Measurements from ENCODE around the gene KRT76.

DNA sequence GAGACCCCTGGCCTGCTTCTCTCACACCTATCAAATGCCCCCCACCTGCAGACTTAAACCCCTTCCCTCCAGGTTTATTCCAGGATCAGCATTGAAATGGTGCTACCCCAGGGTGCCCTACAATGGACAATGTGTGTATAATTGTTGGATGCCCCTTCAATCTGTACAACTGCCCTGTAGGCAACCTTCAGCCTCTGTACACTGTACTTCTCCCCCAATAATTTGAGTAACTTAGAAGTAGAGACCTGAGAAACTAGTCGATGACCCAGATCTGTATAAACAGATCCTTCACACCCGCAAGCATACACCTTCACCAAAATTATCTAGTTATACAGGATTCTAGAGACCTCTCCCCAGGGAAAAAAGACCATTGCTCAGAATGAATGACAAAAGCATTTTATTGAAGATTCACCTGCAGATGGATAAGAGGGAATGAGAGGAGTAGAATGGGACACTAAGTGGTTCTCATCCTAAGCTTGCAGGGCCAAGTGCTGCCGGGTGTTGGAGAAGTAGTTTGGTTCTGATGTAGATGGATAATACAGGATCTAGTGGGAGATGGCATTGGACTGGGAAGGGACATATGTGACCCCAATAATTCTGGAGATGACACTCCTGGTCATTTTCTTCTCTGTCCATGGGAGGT lies 29.1 kb upstream of the KRT76 start:
- TF ChIP-seq EZH2 (IDR thresholded peaks at IDR 0.05; ENCODE audit: borderline replicate concordance, low read length), result no peak
- TF ChIP-seq, protein P1, sequence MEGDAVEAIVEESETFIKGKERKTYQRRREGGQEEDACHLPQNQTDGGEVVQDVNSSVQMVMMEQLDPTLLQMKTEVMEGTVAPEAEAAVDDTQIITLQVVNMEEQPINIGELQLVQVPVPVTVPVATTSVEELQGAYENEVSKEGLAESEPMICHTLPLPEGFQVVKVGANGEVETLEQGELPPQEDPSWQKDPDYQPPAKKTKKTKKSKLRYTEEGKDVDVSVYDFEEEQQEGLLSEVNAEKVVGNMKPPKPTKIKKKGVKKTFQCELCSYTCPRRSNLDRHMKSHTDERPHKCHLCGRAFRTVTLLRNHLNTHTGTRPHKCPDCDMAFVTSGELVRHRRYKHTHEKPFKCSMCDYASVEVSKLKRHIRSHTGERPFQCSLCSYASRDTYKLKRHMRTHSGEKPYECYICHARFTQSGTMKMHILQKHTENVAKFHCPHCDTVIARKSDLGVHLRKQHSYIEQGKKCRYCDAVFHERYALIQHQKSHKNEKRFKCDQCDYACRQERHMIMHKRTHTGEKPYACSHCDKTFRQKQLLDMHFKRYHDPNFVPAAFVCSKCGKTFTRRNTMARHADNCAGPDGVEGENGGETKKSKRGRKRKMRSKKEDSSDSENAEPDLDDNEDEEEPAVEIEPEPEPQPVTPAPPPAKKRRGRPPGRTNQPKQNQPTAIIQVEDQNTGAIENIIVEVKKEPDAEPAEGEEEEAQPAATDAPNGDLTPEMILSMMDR (IDR thresholded peaks at IDR 0.05; ENCODE audit: low read length), result no peak
